ENCODE measurements around the gene IL32. TPM values are rescaled to one million over a fixed set of nuclear protein-coding genes. Genes with fewer than 3 reads are reported as not detected.

Gene IL32
- total and polyA plus RNA-seq, 2 experiments from 2014 or later, result 2.3 to 6.1 TPM

DNA sequence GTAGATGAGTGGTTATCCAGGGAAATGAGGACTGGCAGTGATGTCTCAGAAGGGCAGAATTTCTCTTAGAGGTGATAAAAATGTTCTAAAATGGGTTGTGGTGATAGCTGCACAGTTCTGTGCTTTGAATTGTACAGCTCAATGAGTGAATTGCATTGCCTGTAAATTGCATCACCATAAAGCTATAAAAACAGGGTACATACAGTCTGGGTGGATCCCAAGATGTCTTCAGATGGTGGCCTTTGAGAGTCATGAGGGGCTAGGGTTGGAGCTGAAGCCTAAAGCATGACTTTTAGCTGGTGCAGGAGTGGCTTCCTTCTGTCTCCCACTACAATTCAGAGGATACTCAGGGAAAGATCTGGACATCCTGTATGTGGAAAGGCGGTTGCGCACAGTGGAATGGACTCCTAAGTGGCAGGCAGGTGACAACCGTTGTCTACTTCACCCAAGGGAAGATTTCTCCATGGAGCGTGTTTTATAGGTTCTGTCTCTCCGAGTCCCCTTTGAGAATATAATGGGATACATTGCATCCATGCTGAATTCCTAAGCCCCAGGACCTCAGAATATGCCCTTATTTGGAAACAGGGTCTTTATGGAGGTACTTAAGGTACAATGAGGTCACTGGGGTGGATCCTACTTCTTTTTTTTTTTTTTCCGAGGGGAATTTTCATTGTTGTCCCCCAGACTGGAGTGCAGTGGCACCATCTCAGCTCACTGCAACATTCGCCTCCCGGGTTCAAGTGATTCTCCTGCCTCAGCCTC is 1.6 kb upstream of the IL32 start:
- Histone ChIP-seq H3K9me2 (ENCODE audit: insufficient read depth) (no peaks in the 10 kb centered on the region), H4K20me1 (replicated peaks; ENCODE audit: insufficient read depth) (no peaks in the 10 kb centered on the region), H3K4me1 (ENCODE audit: insufficient read depth) (peaks cover 14% of the 10 kb centered on the region), H3F3A (replicated peaks; ENCODE audit: low read depth) (peaks cover 9% of the 10 kb centered on the region; the same call in 1 of the 2 replicates), H3K36me3 (ENCODE audit: insufficient read depth) (no peaks in the 10 kb centered on the region), H3K27me3 (ENCODE audit: insufficient read depth) (0 out of 2 replicates have a peak, but pooled peaks cover 4% of the 10 kb centered on the region), H3K79me2 (replicated peaks; ENCODE audit: insufficient read depth) (no peaks in the 10 kb centered on the region), H3K27ac (ENCODE audit: low read depth) (peak overlapping the region; percentile 60; the same call in 1 of the 2 replicates), H3K4me3 (no peak overlapping the region), H2AFZ (0 out of 2 replicates have a peak overlapping the region, but pooled peaks have one; percentile 39), H3K4me2 (no peak overlapping the region)
- DNase-seq (ENCODE audit: low spot score), result peak; percentile 57
- H3K4me1 Mint-ChIP-seq, result peaks cover 24% of the 10 kb centered on the region
- no peaks in the 10 kb centered on the region for H3K9me3 Mint-ChIP-seq
- no peak overlapping the region for H3K27ac Mint-ChIP-seq
- H3K27me3 Mint-ChIP-seq (ENCODE audit: insufficient read depth, low read depth, poor library complexity), result peaks cover 31% of the 10 kb centered on the region
- H3K4me3 Mint-ChIP-seq, result no peak overlapping the region
- TF ChIP-seq NANOG (IDR thresholded peaks at IDR 0.05; ENCODE audit: borderline replicate concordance) (no peak), ZNF114 (CRISPR knock-in tag; IDR thresholded peaks at IDR 0.05) (no peak)
- no peak for ATAC-seq
- H3K36me3 Mint-ChIP-seq (ENCODE audit: low read depth), result no peaks in the 10 kb centered on the region; the same call in 2 of the 3 replicates

DNA sequence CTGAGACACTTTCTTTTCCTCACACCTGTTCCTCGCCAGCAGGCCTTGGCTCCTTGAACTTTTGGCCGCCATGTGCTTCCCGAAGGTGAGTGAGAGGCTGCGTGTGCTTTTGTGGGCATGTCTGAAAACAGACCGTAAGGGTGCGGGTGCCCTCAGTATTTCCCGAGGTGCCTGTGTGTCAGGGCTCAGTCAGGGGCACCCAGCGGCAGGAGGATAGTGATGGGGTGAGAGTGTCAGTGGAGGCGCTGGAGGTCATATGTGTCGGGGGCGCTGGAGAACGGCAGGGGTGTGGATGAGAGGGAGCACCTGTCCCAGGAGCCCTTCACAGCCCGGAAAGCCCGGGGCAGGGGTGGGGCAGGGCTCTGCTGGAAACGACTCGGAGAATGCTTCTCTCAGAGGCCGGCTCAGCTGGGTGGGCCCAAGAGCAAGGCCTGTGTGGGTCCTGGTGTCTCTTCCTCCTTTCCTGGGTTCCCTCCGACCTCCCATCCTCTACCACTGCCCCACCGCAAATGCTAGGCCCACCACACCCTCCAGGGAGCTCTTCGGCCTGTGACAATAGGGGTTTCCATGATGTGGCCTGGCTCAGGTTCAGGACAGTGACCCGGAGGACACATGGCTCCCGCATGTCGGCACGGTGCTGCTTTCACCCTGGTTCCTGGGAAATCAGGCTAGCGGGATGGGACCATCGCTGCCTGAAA is 451 bp downstream of the IL32 start:
- Mint-ChIP-seq H3K27me3 (ENCODE audit: insufficient read depth, low read depth, poor library complexity) (peaks cover 22% of the 10 kb centered on the region), H3K4me3 (no peak overlapping the region; the same call in 2 of the 3 replicates), H3K4me1 (peaks cover 22% of the 10 kb centered on the region), H3K36me3 (ENCODE audit: low read depth) (no peaks in the 10 kb centered on the region; the same call in 2 of the 3 replicates), H3K9me3 (no peaks in the 10 kb centered on the region; the same call in 2 of the 3 replicates), H3K27ac (no peak overlapping the region)
- no peak for DNase-seq (ENCODE audit: low spot score)
- Histone ChIP-seq H3K4me3 (no peak overlapping the region), H3F3A (replicated peaks; ENCODE audit: low read depth) (no peaks in the 10 kb centered on the region), H3K4me2 (no peak overlapping the region), H3K27me3 (ENCODE audit: insufficient read depth) (0 out of 2 replicates have a peak, but pooled peaks cover 4% of the 10 kb centered on the region), H3K4me1 (ENCODE audit: insufficient read depth) (0 out of 2 replicates have a peak, but pooled peaks cover 4% of the 10 kb centered on the region), H3K27ac (ENCODE audit: low read depth) (no peak overlapping the region), H2AFZ (peak overlapping the region; percentile 76; the same call in 1 of the 2 replicates), H3K79me2 (replicated peaks; ENCODE audit: insufficient read depth) (no peaks in the 10 kb centered on the region), H3K9me2 (ENCODE audit: insufficient read depth) (no peaks in the 10 kb centered on the region), H3K36me3 (ENCODE audit: insufficient read depth) (no peaks in the 10 kb centered on the region), H4K20me1 (replicated peaks; ENCODE audit: insufficient read depth) (no peaks in the 10 kb centered on the region)
- 0 out of 3 replicates have a peak, but pooled peaks have one; percentile 11 for ATAC-seq
- TF ChIP-seq, protein P1, sequence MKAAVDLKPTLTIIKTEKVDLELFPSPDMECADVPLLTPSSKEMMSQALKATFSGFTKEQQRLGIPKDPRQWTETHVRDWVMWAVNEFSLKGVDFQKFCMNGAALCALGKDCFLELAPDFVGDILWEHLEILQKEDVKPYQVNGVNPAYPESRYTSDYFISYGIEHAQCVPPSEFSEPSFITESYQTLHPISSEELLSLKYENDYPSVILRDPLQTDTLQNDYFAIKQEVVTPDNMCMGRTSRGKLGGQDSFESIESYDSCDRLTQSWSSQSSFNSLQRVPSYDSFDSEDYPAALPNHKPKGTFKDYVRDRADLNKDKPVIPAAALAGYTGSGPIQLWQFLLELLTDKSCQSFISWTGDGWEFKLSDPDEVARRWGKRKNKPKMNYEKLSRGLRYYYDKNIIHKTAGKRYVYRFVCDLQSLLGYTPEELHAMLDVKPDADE (IDR thresholded peaks at IDR 0.05), result no peak
- TF ChIP-seq, protein P2, sequence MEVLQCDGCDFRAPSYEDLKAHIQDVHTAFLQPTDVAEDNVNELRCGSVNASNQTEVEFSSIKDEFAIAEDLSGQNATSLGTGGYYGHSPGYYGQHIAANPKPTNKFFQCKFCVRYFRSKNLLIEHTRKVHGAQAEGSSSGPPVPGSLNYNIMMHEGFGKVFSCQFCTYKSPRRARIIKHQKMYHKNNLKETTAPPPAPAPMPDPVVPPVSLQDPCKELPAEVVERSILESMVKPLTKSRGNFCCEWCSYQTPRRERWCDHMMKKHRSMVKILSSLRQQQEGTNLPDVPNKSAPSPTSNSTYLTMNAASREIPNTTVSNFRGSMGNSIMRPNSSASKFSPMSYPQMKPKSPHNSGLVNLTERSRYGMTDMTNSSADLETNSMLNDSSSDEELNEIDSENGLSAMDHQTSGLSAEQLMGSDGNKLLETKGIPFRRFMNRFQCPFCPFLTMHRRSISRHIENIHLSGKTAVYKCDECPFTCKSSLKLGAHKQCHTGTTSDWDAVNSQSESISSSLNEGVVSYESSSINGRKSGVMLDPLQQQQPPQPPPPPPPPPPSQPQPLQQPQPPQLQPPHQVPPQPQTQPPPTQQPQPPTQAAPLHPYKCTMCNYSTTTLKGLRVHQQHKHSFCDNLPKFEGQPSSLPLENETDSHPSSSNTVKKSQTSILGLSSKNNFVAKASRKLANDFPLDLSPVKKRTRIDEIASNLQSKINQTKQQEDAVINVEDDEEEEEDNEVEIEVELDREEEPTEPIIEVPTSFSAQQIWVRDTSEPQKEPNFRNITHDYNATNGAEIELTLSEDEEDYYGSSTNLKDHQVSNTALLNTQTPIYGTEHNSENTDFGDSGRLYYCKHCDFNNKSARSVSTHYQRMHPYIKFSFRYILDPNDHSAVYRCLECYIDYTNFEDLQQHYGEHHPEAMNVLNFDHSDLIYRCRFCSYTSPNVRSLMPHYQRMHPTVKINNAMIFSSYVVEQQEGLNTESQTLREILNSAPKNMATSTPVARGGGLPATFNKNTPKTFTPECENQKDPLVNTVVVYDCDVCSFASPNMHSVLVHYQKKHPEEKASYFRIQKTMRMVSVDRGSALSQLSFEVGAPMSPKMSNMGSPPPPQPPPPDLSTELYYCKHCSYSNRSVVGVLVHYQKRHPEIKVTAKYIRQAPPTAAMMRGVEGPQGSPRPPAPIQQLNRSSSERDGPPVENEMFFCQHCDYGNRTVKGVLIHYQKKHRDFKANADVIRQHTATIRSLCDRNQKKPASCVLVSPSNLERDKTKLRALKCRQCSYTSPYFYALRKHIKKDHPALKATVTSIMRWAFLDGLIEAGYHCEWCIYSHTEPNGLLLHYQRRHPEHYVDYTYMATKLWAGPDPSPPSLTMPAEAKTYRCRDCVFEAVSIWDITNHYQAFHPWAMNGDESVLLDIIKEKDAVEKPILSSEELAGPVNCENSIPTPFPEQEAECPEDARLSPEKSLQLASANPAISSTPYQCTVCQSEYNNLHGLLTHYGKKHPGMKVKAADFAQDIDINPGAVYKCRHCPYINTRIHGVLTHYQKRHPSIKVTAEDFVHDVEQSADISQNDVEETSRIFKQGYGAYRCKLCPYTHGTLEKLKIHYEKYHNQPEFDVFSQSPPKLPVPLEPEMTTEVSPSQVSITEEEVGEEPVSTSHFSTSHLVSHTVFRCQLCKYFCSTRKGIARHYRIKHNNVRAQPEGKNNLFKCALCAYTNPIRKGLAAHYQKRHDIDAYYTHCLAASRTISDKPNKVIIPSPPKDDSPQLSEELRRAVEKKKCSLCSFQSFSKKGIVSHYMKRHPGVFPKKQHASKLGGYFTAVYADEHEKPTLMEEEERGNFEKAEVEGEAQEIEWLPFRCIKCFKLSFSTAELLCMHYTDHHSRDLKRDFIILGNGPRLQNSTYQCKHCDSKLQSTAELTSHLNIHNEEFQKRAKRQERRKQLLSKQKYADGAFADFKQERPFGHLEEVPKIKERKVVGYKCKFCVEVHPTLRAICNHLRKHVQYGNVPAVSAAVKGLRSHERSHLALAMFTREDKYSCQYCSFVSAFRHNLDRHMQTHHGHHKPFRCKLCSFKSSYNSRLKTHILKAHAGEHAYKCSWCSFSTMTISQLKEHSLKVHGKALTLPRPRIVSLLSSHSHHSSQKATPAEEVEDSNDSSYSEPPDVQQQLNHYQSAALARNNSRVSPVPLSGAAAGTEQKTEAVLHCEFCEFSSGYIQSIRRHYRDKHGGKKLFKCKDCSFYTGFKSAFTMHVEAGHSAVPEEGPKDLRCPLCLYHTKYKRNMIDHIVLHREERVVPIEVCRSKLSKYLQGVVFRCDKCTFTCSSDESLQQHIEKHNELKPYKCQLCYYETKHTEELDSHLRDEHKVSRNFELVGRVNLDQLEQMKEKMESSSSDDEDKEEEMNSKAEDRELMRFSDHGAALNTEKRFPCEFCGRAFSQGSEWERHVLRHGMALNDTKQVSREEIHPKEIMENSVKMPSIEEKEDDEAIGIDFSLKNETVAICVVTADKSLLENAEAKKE (CRISPR knock-in tag; IDR thresholded peaks at IDR 0.05), result no peak
- no peak for TF ChIP-seq CREB1 (CRISPR knock-in tag; IDR thresholded peaks at IDR 0.05; ENCODE audit: low read depth)
- TF ChIP-seq JUNB (IDR thresholded peaks at IDR 0.05; ENCODE audit: unreplicated experiment), result no peak
- no peak for TF ChIP-seq EZH2 (IDR thresholded peaks at IDR 0.05; ENCODE audit: low read depth, unreplicated experiment)
- no peak for TF ChIP-seq STAT1 (IDR thresholded peaks at IDR 0.05; ENCODE audit: unreplicated experiment)
- TF ChIP-seq ZNF114 (CRISPR knock-in tag; IDR thresholded peaks at IDR 0.05), result no peak
- no peak for TF ChIP-seq POLR2AphosphoS5 (IDR thresholded peaks at IDR 0.05; ENCODE audit: low read depth)
- no peak for TF ChIP-seq ZNF331 (CRISPR knock-in tag; IDR thresholded peaks at IDR 0.05; ENCODE audit: low read depth)
- TF ChIP-seq, protein P3, sequence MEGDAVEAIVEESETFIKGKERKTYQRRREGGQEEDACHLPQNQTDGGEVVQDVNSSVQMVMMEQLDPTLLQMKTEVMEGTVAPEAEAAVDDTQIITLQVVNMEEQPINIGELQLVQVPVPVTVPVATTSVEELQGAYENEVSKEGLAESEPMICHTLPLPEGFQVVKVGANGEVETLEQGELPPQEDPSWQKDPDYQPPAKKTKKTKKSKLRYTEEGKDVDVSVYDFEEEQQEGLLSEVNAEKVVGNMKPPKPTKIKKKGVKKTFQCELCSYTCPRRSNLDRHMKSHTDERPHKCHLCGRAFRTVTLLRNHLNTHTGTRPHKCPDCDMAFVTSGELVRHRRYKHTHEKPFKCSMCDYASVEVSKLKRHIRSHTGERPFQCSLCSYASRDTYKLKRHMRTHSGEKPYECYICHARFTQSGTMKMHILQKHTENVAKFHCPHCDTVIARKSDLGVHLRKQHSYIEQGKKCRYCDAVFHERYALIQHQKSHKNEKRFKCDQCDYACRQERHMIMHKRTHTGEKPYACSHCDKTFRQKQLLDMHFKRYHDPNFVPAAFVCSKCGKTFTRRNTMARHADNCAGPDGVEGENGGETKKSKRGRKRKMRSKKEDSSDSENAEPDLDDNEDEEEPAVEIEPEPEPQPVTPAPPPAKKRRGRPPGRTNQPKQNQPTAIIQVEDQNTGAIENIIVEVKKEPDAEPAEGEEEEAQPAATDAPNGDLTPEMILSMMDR (conservative IDR thresholded peaks at IDR 0.05; ENCODE audit: low read depth in 2 of 2), result no peak

All from GM23338 (cell line).